WTC11 (cell line): ENCODE results near the gene CARS1. TPM values are rescaled to one million over a fixed set of nuclear protein-coding genes. Genes with fewer than 3 reads are reported as not detected.

Experiments used
- ATAC-seq: fragments of 200-7000 bp; cut with Tn5 transposase; 2 replicates; pipeline ENCODE4 v1.10.0; 2021; ENCODE audit warnings: mild to moderate bottlenecking, moderate library complexity
- CTCF ChIA-PET: fragments of 300-600 bp; sonication (Branson Sonifier 250); formaldehyde crosslinking; loops from one replicate; lab custom pipeline; 2021; ENCODE audit warnings: antibody characterized with exemption; lab: Charles Lee
- POLR2A ChIA-PET: fragments of 350-600 bp; sonication (Branson Sonifier 250); formaldehyde crosslinking; loops from one replicate; lab custom pipeline; 2021; ENCODE audit warnings: antibody characterized with exemption; lab: Charles Lee
- DNase-seq: peaks from one replicate; pipeline ENCODE4 v3.0.0; 2021; ENCODE audit warnings: low spot score
- H3K27ac Mint-ChIP-seq: 2 replicates; pipeline ENCODE4 v1.8.0; 2021; ENCODE audit warnings: mixed read lengths
- H3K27me3 Mint-ChIP-seq: 2 replicates; pipeline ENCODE4 v1.8.0; 2021; ENCODE audit warnings: low read depth, mild to moderate bottlenecking, moderate library complexity, mixed read lengths
- H3K36me3 Mint-ChIP-seq: 2 replicates; pipeline ENCODE4 v1.8.0; 2021; ENCODE audit warnings: mixed read lengths
- H3K4me1 Mint-ChIP-seq: 2 replicates; pipeline ENCODE4 v1.8.0; 2022; ENCODE audit warnings: mixed read lengths
- H3K4me3 Mint-ChIP-seq: 2 replicates; pipeline ENCODE4 v1.8.0; 2021; ENCODE audit warnings: mild to moderate bottlenecking, moderate library complexity, mixed read lengths
- H3K9me3 Mint-ChIP-seq: 2 replicates; pipeline ENCODE4 v1.8.0; 2021; ENCODE audit warnings: mixed read lengths
- AR ChIP-seq: fragments of 250-450 bp; sonication (Bioruptor Pico); IDR thresholded peaks from 2 replicates; pipeline ENCODE4 v1.9.0; 2021; ENCODE audit warnings: mild to moderate bottlenecking
- E2F4 ChIP-seq: sonication (generic); formaldehyde crosslinking; IDR thresholded peaks from 2 replicates; pipeline ENCODE4 v1.8.1; 2022; ENCODE audit warnings: low read depth, mild to moderate bottlenecking, moderate library complexity, missing genetic modification reagents, borderline replicate concordance
- ETV6 ChIP-seq: sonication (generic); formaldehyde crosslinking; IDR thresholded peaks from 2 replicates; pipeline ENCODE4 v1.8.1; 2022; ENCODE audit warnings: mild to moderate bottlenecking, missing genetic modification reagents
- HMGXB4 ChIP-seq: sonication (generic); formaldehyde crosslinking; IDR thresholded peaks from 2 replicates; pipeline ENCODE4 v1.8.1; 2023; ENCODE audit warnings: mild to moderate bottlenecking, moderate library complexity, missing genetic modification reagents
- NFYB ChIP-seq: sonication (generic); formaldehyde crosslinking; conservative IDR thresholded peaks from 2 replicates; pipeline ENCODE4 v1.8.0; 2022; ENCODE audit warnings: low read depth, missing genetic modification reagents
- SP1 ChIP-seq: sonication (generic); formaldehyde crosslinking; conservative IDR thresholded peaks from 2 replicates; pipeline ENCODE4 v1.8.1; 2022; ENCODE audit warnings: missing genetic modification reagents
- ZNF121 ChIP-seq: sonication (generic); formaldehyde crosslinking; IDR thresholded peaks from 2 replicates; pipeline ENCODE4 v1.8.0; 2023; ENCODE audit warnings: missing genetic modification reagents
- ZNF416 ChIP-seq: fragments of 250-450 bp; sonication (Bioruptor Pico); IDR thresholded peaks from 2 replicates; pipeline ENCODE4 v1.9.0; 2021; ENCODE audit warnings: mild to moderate bottlenecking, inconsistent platforms
- ZNF423 ChIP-seq: fragments of 250-450 bp; sonication (Bioruptor Pico); IDR thresholded peaks from 2 replicates; pipeline ENCODE4 v2.1.2; 2022; ENCODE audit warnings: mild to moderate bottlenecking, moderate library complexity
- total RNA-seq: library from RNA; stranded (reverse); gene quantifications from 3 replicates; pipeline ENCODE4 v1.2.3, GENCODE V29; 2021
- TF ChIP-seq, protein P1 (sequence below): fragments of 250-450 bp; sonication (Bioruptor Pico); IDR thresholded peaks from 2 replicates; pipeline ENCODE4 v1.9.0; 2021; ENCODE audit warnings: moderate library complexity, mild to moderate bottlenecking, inconsistent platforms, borderline replicate concordance
- TF ChIP-seq, protein P2 (sequence below): sonication (generic); formaldehyde crosslinking; IDR thresholded peaks from 2 replicates; pipeline ENCODE4 v1.8.0; 2022; ENCODE audit warnings: mild to moderate bottlenecking, missing genetic modification reagents
- TF ChIP-seq, protein P3 (sequence below): fragments of 200-600 bp; IDR thresholded peaks from 2 replicates; pipeline ENCODE4 v1.8.0; 2022; ENCODE audit warnings: antibody characterized with exemption

The CARS1 gene
- total RNA-seq, 1 experiment from 2014 or later = 92.0 TPM

DNA sequence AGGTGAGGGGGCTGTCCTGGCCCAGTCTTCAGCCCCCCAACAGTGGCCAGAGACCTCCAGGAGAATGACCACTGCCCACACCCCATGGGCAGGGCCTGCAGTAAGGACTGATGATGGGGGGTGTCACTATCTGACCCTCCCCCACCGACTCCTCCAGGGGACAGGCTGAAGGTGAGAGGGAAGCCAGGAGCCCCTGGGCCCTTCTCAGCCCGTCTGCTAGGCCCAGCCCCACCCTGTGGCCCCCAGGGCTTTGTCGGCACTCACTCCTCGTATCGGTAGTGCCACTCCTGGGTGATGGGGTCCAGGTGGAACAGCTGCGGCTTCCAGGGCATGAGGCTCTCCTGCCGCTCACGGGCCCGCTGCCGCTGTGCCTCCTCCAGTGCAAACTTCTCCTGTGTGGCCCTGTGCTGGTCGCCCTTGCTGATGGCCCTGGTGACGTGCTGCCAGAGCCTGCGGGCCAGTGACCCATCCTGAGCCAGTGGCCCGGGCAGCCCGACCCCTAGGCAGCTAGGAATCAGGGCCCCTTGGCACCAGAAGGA is 35.4 kb upstream of the CARS1 start:
- Mint-ChIP-seq H3K4me3 (no peak overlapping the region), H3K27ac (no peak overlapping the region), H3K9me3 (peaks cover 3% of the 10 kb centered on the region; the same call in 1 of the 2 replicates), H3K36me3 (peaks cover 2% of the 10 kb centered on the region; the same call in 1 of the 2 replicates), H3K4me1 (peaks cover 23% of the 10 kb centered on the region), H3K27me3 (peaks cover 7% of the 10 kb centered on the region)
- DNase-seq (no peak), ATAC-seq (no peak)
- ChIA-PET CTCF (interaction anchor here (0.7 to 6.4 kb wide), 7 partner anchors 18 to 204 kb away, joined by 3 to 157 read pairs (median 5); no protein-coding TSS in a partner anchor), POLR2A (no interaction called here)
- TF ChIP-seq, protein P1, sequence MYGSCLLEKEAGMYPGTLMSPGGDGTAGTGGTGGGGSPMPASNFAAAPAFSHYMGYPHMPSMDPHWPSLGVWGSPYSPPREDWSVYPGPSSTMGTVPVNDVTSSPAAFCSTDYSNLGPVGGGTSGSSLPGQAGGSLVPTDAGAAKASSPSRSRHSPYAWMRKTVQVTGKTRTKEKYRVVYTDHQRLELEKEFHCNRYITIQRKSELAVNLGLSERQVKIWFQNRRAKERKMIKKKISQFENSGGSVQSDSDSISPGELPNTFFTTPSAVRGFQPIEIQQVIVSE (CRISPR knock-in tag) = no peak
- TF ChIP-seq ZNF121 (CRISPR knock-in tag) = peak; percentile 63; the same call in 1 of the 2 replicates

GRCh38 chr11:3091846-3092602 is 34.8 kb upstream of the CARS1 start:
- peaks cover 7% of the 10 kb centered on the region for H3K27me3 Mint-ChIP-seq
- H3K4me1 Mint-ChIP-seq = peaks cover 23% of the 10 kb centered on the region
- ChIA-PET CTCF (interaction anchor here (0.6 to 6.4 kb wide), 57 partner anchors 8 to 557 kb away, joined by 3 to 157 read pairs (median 5); partner anchors contain the start of genes CARS1, MRGPRE and NAP1L4), POLR2A (interaction anchor here (0.6 to 1.2 kb wide), 3 partner anchors 11 to 100 kb away, joined by 4 read pairs; partner anchors contain the start of genes CARS1 and NAP1L4)
- TF ChIP-seq ZNF416 (CRISPR knock-in tag) (peak; percentile 51; the same call in 1 of the 2 replicates), NFYB (CRISPR knock-in tag) (no peak), AR (CRISPR knock-in tag) (no peak), ZNF423 (CRISPR knock-in tag) (peak; percentile 91), ETV6 (CRISPR knock-in tag) (peak; percentile 62; the same call in 1 of the 2 replicates), HMGXB4 (CRISPR knock-in tag) (peak; percentile 45; the same call in 1 of the 2 replicates), SP1 (peak; percentile 67; the same call in 1 of the 2 replicates), E2F4 (CRISPR knock-in tag) (no peak)
- TF ChIP-seq, protein P2, sequence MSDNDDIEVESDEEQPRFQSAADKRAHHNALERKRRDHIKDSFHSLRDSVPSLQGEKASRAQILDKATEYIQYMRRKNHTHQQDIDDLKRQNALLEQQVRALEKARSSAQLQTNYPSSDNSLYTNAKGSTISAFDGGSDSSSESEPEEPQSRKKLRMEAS (CRISPR knock-in tag) = 0 out of 2 replicates have a peak, but pooled peaks have one; percentile 18
- TF ChIP-seq, protein P3, sequence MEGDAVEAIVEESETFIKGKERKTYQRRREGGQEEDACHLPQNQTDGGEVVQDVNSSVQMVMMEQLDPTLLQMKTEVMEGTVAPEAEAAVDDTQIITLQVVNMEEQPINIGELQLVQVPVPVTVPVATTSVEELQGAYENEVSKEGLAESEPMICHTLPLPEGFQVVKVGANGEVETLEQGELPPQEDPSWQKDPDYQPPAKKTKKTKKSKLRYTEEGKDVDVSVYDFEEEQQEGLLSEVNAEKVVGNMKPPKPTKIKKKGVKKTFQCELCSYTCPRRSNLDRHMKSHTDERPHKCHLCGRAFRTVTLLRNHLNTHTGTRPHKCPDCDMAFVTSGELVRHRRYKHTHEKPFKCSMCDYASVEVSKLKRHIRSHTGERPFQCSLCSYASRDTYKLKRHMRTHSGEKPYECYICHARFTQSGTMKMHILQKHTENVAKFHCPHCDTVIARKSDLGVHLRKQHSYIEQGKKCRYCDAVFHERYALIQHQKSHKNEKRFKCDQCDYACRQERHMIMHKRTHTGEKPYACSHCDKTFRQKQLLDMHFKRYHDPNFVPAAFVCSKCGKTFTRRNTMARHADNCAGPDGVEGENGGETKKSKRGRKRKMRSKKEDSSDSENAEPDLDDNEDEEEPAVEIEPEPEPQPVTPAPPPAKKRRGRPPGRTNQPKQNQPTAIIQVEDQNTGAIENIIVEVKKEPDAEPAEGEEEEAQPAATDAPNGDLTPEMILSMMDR = peak; percentile 100
- peaks cover 3% of the 10 kb centered on the region; the same call in 1 of the 2 replicates for H3K9me3 Mint-ChIP-seq
- peak; percentile 92 for ATAC-seq
- peak; percentile 95 for DNase-seq
- peak overlapping the region; percentile 21; the same call in 1 of the 2 replicates for H3K27ac Mint-ChIP-seq
- H3K36me3 Mint-ChIP-seq = peaks cover 2% of the 10 kb centered on the region; the same call in 1 of the 2 replicates
- H3K4me3 Mint-ChIP-seq = no peak overlapping the region
